ENCODE measurements around the gene TBRG4.

TBRG4 gene

DNA sequence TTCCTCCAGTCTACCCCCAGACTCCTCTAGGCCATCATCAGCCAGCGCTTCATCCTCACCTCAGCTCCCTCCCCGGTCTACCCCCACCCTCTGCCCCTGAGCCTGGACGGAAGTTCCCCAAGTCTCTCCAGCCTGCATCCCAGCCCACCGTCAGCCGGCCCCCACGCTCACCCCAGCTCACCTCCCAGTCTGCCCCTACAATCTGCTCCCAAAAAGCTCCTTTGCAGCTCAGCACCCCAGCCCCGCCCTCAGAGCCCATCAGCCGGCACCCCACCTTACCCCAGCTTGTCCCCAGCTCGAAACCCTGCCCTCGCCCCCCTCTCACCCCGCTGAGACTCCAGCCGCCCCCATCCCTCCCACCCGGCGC is 45.8 kb upstream of the TBRG4 start:
- ATAC-seq, result no peak
- TF ChIP-seq ZNF70 (CRISPR knock-in tag; IDR thresholded peaks at IDR 0.05), result no peak
- TF ChIP-seq TOX (CRISPR knock-in tag; IDR thresholded peaks at IDR 0.05; ENCODE audit: borderline replicate concordance), result no peak
- TF ChIP-seq RARB (CRISPR knock-in tag; IDR thresholded peaks at IDR 0.05), result no peak
- TF ChIP-seq GLIS3 (CRISPR knock-in tag; IDR thresholded peaks at IDR 0.05), result no peak
- TF ChIP-seq PATZ1 (CRISPR knock-in tag; IDR thresholded peaks at IDR 0.05; ENCODE audit: borderline replicate concordance), result no peak
- TF ChIP-seq PPARA (CRISPR knock-in tag; IDR thresholded peaks at IDR 0.05; ENCODE audit: borderline replicate concordance), result no peak
- TF ChIP-seq BACH2 (CRISPR knock-in tag; IDR thresholded peaks at IDR 0.05; ENCODE audit: borderline replicate concordance), result no peak
- TF ChIP-seq ZNF8 (CRISPR knock-in tag; IDR thresholded peaks at IDR 0.05), result no peak
- TF ChIP-seq ARNTL (CRISPR knock-in tag; IDR thresholded peaks at IDR 0.05; ENCODE audit: borderline replicate concordance, low read depth), result no peak
- TF ChIP-seq ZC3H10 (CRISPR knock-in tag; IDR thresholded peaks at IDR 0.05), result no peak
- TF ChIP-seq CSDC2 (CRISPR knock-in tag; IDR thresholded peaks at IDR 0.05), result no peak

DNA sequence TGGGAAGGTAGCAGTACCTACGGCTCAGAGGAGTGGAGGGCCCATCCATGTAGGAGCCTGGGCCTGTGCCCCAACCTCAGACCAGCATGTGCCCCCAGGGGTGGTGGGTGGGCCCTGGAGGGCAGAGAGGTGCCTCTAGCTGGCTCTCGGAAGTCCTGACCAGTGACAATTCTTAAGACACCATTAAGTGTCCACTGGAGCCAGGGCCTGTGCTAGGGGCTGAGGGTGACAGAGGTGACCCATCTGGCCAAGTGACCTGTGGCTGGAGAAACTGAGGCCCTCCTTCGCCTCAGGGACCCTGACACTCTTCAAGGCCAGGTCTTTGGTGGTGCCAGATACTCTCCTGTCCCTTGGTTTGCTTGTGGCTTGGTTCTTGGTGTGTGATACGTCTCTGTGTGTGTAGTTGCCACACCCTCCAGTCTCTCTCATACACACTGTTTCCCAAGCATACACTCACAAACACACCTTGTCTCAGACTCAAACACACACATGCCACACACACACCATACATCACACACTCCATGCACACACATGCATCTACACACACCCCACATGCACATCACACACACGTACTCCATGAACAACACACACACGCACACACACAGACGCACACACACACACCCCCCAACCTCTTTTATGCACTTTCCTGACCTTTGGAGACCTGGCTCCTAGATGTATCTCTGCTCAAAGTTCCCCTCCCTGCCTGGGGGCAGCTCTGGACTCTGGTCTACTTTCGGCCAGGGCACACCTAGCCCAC is 45.2 kb upstream of the TBRG4 start:
- no peak for ATAC-seq
- no peak for TF ChIP-seq CSDC2 (CRISPR knock-in tag; IDR thresholded peaks at IDR 0.05)
- no peak for TF ChIP-seq ZFP3 (CRISPR knock-in tag; IDR thresholded peaks at IDR 0.05)
- TF ChIP-seq TCF4 (CRISPR knock-in tag; IDR thresholded peaks at IDR 0.05; ENCODE audit: borderline replicate concordance), result no peak
- no peak for TF ChIP-seq PATZ1 (CRISPR knock-in tag; IDR thresholded peaks at IDR 0.05; ENCODE audit: borderline replicate concordance)
- no peak for TF ChIP-seq ARNTL (CRISPR knock-in tag; IDR thresholded peaks at IDR 0.05; ENCODE audit: borderline replicate concordance, low read depth)
- no peak for TF ChIP-seq TSHZ2 (CRISPR knock-in tag; IDR thresholded peaks at IDR 0.05)
- TF ChIP-seq, protein P1, sequence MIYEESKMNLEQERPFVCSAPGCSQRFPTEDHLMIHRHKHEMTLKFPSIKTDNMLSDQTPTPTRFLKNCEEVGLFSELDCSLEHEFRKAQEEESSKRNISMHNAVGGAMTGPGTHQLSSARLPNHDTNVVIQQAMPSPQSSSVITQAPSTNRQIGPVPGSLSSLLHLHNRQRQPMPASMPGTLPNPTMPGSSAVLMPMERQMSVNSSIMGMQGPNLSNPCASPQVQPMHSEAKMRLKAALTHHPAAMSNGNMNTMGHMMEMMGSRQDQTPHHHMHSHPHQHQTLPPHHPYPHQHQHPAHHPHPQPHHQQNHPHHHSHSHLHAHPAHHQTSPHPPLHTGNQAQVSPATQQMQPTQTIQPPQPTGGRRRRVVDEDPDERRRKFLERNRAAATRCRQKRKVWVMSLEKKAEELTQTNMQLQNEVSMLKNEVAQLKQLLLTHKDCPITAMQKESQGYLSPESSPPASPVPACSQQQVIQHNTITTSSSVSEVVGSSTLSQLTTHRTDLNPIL (CRISPR knock-in tag; IDR thresholded peaks at IDR 0.05; ENCODE audit: low read depth), result no peak
- TF ChIP-seq, protein P2, sequence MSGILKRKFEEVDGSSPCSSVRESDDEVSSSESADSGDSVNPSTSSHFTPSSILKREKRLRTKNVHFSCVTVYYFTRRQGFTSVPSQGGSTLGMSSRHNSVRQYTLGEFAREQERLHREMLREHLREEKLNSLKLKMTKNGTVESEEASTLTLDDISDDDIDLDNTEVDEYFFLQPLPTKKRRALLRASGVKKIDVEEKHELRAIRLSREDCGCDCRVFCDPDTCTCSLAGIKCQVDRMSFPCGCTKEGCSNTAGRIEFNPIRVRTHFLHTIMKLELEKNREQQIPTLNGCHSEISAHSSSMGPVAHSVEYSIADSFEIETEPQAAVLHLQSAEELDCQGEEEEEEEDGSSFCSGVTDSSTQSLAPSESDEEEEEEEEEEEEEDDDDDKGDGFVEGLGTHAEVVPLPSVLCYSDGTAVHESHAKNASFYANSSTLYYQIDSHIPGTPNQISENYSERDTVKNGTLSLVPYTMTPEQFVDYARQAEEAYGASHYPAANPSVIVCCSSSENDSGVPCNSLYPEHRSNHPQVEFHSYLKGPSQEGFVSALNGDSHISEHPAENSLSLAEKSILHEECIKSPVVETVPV (CRISPR knock-in tag; IDR thresholded peaks at IDR 0.05), result no peak
- no peak for TF ChIP-seq ZNF565 (CRISPR knock-in tag; conservative IDR thresholded peaks at IDR 0.05; ENCODE audit: low read depth)
- no peak for TF ChIP-seq PPARA (CRISPR knock-in tag; IDR thresholded peaks at IDR 0.05; ENCODE audit: borderline replicate concordance)
- no peak for TF ChIP-seq ZNF70 (CRISPR knock-in tag; IDR thresholded peaks at IDR 0.05)
- no peak for TF ChIP-seq ZFP30 (CRISPR knock-in tag; IDR thresholded peaks at IDR 0.05)
- TF ChIP-seq ZC3H10 (CRISPR knock-in tag; IDR thresholded peaks at IDR 0.05), result no peak
- TF ChIP-seq ESRRG (CRISPR knock-in tag; IDR thresholded peaks at IDR 0.05), result no peak
- TF ChIP-seq OSR1 (CRISPR knock-in tag; IDR thresholded peaks at IDR 0.05), result no peak
- no peak for TF ChIP-seq BACH2 (CRISPR knock-in tag; IDR thresholded peaks at IDR 0.05; ENCODE audit: borderline replicate concordance)
- no peak for TF ChIP-seq RARB (CRISPR knock-in tag; IDR thresholded peaks at IDR 0.05)
- no peak for TF ChIP-seq ISL1 (CRISPR knock-in tag; IDR thresholded peaks at IDR 0.05)
- no peak for TF ChIP-seq GLIS3 (CRISPR knock-in tag; IDR thresholded peaks at IDR 0.05)
